Adipose tissue (tissue), 3 donors: ENCODE measurements around the gene ZC3H4. TPM values are rescaled to one million over a fixed set of nuclear protein-coding genes. Genes with fewer than 3 reads are reported as not detected.
"Not testable (repeated sequence)": the region's sequence is repeated elsewhere in the genome, so short reads cannot be mapped to it uniquely, and the experiment has no call there.

Experiments
- H3K27ac ChIP-seq: one replicate; pipeline ENCODE4 v1.5.1; 2013; ENCODE audit warnings: low read depth, low read length
- WGBS, 3 donors: extraction: QIAGEN DNeasy Blood & Tissue Kit; methylation state at CpG; one replicate each; pipeline ENCODE4 v1.1.7; 2013; 5-methylcytosine and 5-hydroxymethylcytosine counted together
- polyA plus RNA-seq, 3 donors: library from polyadenylated mRNA; stranded (reverse); fragments of 200-250 nt; gene quantifications; one replicate each; pipeline ENCODE4 v1.2.3, GENCODE V29; 2013
- donor health status: healthy with polysubstance abuse.
- donor health status: Bipolar disorder and iron deficiency.
- donor health status: healthy.

Gene ZC3H4
- polyA plus RNA-seq, 3 donors = 7.1 to 17.9 (median 9.5) TPM

DNA sequence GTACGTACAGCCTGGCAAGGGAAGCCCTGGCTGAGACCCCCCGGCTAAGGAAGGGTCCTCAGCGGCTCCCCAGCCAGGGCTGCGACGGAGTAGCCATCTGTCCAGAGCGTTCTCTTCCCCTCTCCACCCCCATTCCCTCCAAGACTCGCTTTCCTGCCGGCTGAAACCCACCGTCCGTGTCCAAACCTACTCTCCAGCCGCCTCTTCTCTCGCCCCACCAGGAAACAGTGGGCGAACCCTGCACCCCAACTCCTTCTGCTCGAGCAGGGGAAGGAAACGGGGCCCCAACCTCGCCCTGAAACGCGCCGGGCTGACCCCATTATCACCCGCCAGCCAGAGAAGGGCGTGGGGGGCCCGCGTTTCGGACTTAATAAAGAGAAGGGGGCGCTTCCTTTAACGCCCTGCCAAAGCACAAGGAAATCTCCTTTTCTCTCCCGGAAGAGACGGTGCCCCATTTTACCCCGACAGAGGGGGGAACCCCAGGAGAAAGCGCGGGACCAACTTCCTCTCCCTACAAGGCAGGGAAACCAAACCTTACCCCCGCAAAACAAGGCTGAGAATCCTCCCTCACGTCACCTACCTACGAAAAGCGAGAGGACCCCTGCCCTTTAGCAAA is 2.5 kb downstream of the ZC3H4 start:
- WGBS, 3 donors = 0 to 1% (median 0%) methylated on average over 35 of the region's 35 CpGs
- H3K27ac ChIP-seq = peak overlapping the region; percentile 98

DNA sequence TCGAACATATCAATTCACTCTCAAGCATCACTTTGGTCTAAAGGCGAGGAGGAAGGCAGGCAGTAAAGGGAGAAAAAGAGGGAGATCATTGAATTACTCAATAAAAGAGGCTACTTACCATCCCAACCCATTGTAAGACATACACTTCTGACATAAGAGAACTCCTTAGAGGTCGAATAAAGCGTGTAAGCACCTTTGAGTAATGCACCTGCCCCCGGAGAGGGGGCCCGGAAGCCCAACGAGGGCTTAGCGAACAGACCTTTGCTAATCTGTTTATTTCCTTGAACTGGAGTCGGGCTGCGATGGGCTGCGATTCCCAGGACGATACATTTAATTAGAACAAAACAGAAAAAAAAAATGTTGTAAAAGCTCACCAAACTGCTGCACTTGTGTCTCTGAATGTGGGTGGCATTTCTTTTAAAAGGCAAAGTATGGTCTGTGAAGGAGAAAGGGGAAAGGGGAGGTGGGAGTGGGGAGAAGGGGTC is 3.0 kb downstream of the ZC3H4 start:
- WGBS, 3 donors = 3 to 13% (median 3%) methylated on average over 12 of the region's 12 CpGs
- peak overlapping the region; percentile 98 for H3K27ac ChIP-seq

DNA sequence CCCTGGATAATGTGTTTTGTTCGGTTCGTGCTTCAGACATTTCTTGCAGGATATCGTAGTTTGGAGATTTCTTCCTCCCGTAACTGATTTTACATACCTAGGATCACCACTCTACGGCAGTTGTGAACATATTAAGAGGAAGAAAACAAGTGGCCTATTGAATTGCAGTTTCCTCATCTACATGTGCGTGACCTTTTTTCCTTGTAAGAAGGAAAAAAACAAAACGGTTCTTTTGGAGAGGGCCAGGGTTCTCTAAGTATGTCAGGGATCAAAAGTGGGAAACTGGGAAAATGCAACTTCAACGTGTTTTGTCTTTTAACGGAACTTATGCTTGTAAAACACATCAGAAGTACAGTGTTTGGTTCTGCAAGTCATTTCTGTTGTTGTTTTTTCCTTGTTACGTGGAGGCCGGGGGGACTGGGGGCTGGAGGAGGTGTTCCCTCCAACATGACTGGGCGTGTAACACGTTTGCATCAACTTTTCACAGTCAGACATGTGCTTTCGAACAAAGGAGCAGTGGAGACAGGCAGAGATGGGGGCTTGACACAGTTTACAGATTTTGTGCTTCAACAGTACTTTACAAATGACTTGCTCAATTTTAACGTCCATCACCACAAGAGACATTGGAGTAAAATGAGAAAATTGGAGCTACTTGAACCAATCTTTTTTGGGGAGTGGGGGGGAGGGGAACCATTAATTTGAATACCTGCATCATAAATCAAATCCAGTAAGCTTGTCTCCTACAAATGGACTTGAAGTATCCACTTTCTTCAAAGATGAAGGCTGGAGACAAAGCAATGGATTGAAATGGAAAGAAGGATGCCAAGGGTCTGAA is 3.8 kb downstream of the ZC3H4 start:
- WGBS, 3 donors = 7 to 43% (median 8%) methylated on average over 15 of the region's 15 CpGs
- H3K27ac ChIP-seq = no peak overlapping the region

DNA sequence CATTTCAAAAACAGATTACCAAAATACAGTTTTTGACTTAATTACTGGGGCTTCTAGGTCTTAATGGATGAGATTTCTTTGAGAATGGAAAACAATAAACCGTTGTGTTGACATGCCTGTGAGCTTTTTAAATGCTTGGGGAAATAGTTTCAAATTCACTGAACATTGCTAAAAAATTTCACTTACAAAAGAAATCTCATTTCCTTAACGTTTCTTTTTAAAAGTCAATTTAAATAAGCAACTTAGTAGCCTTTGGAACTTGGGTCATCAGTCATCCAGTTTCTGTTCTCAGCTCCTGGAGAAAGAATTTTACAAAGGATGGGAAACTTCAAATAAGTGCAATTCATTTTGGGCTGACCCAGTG is 4.4 kb downstream of the ZC3H4 start:
- H3K27ac ChIP-seq = no peak overlapping the region
- WGBS, 3 donors = 23 to 33% (median 33%) methylated on average over 2 of the region's 2 CpGs

DNA sequence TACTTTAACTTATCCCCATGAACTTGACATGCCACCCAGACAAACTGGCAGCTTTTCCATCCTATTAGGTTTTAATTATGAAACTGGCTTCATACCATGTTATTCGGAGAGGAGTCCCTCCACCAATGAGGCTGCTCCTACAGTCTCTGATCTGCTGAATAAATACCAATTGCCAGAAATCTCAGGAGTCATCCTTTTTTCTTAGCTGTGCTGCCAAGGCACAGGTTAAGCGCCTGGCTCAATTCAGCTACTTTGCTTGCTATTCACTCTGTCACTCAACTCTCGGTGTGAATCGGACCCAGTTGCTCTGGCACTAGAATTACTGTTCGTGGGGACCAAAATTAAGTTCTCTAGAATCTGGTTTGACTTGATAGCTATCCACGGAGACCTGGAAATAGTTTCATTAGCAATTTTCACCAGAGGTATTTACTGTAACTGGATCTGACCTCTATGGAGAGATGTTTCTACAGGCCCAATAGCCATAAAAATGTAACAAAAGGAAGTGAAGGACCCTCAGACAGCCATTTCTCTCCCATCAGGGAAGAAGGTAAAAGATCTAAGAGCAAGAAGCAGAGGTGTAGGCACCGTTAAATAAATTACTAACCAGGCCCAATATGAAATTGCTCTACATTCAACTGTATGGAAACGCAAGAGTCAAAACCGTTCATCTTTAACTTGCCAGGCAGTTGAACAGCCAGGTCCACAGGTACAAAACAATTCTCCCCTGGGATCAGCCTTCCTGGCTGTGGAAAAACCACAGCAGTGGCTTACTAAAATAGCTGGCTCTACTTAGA is 5.4 kb downstream of the ZC3H4 start:
- 65 to 85% (median 83%) methylated on average over 9 of the region's 9 CpGs for WGBS, 3 donors

DNA sequence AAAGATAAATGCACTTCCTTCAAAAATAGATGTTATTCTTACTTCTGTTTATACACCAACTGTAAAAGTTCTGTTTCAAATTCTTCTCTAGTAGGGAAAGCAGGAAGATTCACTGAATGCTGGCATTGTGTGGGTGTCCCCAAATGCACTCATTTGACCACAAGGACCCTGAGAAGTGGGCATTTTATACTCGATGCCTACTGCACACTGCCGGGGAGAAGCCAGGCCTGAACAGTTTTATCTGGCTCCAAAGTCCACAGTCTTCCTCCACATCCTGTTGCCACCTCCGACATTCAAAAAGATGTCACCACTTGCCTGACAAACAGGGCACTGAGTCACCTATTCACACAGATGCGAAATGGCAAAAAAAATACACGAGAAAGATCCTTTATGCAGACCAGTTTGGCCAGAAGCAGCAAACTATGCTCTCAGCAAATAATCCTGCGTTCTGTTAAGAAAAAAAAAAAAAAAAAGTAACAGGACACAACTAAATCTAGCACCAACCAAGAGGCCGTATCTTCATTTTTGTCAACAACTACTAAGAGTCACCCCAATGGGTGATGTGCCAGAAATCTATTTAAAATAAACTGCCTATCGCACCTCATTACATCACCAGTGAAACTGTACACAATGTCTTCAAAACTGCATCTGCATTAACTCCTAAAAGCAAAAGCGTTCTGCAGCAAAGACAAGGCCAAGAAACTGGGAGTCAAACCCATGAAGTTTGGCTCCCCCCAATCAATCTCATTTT is 6.2 kb downstream of the ZC3H4 start:
- H3K27ac ChIP-seq = no peak overlapping the region
- WGBS, 3 donors = 23 to 53% (median 47%) methylated on average over 9 of the region's 9 CpGs

More for the DNA sequence above, 5.4 kb downstream of the ZC3H4 start:
- peak overlapping the region; percentile 41 for H3K27ac ChIP-seq

DNA sequence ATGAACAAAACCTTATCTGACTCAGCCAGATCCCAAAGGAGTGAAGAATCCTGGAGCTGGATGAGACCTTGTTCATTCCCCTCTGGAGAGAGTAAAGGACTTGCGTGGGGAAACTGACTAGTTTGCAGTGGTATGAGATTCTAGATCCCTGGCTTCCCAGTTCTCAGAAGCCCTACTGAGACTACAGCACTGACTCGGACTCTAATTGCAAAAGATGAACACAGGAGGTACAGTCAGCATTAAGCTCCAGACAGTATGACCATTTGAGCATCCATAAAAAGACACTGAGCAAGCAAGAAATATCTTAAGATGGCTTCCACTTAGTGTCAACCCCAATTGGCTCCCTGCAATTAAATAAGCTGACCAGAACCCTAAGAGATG is 6.8 kb downstream of the ZC3H4 start:
- 65 to 75% (median 67%) methylated on average over 2 of the region's 2 CpGs for WGBS, 3 donors
- no peak overlapping the region for H3K27ac ChIP-seq

DNA sequence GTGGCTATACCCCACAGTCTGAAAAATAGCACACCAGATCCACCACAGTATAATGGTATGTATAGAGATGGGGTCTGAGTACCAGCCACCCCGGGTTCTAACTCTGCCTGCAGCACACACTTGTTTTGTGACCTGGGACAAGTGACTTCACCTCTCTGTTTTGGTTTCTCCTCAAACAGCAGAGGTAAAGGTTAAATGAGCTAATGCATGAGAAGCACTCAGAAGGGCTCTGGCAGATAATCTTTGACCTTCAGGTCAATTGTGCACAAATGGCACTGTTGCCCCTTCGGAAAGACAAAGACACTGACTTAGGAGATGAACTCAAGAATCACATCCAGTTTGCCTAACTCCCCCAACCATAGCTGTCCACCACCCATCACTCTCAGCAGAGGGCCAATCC is 7.7 kb downstream of the ZC3H4 start:
- H3K27ac ChIP-seq = no peak overlapping the region
- 57 to 69% (median 60%) methylated on average over 2 of the region's 2 CpGs for WGBS, 3 donors

DNA sequence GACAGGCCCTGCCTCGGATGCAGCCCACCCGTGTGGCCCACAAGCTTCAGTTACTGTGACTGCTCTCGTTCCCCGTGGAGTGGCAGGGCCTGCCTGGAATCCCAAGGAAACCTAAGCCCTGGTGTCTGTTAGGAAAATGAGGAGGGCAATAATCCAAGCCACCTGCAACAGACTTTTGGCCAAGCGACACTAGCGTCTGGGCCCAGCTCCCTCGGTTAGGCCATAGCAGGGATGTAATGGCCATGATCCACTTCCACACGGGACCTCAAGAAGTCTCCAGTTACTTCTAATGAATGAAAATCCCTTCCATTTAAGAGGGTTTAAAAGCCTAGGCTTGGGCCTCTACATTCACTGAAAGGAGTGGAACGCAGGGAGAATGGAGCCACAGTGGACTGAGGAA is 8.9 kb downstream of the ZC3H4 start:
- no peak overlapping the region for H3K27ac ChIP-seq
- 88 to 89% (median 88%) methylated on average over 9 of the region's 9 CpGs for WGBS, 3 donors

DNA sequence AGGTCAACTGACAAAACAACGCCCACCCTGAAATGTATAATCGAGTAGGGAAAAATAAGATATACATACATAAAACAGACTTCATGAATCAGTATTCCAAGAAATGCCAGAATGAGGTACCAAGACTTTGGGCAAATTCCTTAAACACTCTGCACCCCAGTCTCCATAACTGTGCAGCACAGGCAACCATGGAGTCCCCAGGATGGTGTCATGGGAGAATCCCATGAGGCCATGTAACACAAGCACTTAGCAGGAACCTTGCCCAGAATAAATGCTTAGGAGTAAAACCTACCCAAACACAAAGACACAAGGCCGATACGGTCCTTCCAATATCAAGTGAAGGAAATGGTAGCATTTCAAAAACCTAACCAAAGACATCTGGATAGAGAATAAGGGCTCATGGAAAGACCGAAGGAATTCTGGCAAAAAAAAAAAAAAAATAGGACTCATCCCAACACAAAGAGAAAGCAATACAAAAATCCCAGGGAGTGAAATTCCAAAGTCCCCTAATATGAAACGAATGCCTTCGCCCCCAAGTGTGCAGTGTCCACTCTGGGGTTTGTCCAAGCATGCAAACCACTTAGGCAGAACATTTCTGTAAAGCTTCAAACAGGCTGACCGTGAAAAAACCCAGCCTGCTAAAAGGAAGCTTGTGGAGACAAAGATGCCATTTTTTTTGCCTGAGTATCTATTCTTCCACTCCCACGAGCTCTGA is 11.1 kb downstream of the ZC3H4 start:
- no peak overlapping the region for H3K27ac ChIP-seq
- 67 to 83% (median 70%) methylated on average over 9 of the region's 9 CpGs for WGBS, 3 donors

DNA sequence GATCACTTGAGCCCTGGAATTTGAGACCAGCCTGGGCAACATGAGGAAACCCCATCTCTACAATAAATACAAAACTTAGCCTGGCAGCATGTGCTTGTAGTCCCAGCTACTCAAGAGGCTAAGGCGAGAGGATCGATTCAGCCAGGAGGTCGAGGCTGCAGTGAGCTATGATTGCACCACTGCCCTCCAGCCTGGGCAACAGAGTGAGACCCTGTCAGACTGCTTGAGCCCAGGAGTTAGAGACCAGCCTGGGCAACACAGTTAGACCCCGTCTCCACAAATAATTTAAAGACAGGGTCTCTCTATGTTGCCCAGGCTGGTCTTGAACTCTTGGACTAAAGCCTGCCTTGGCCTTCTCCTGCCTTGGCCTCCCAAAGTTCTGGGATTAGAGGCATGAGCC is 12.5 kb downstream of the ZC3H4 start:
- H3K27ac ChIP-seq = not testable (repeated sequence)
- 95 to 99% (median 98%) methylated on average over 4 of the region's 4 CpGs for WGBS, 3 donors

DNA sequence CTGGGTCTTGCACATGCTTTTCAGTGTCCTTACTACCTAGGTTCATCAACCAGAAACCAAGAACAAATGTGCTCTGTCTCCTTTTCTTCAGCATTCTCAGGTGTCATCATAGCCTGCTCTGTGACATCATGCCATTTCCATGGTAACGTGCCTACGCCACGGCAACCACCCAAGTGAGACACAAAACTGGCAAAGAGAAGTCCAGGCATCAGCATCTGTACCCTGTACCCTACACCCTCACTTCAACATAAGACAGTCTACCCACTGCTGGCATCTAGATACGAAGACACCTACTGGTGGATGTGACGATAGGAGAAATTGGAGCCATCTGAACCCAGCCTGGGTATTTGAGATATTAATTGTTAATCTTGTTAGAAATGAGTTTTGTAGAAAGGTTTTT is 13.3 kb downstream of the ZC3H4 start:
- WGBS, 3 donors = 94 to 99% (median 94%) methylated on average over 5 of the region's 5 CpGs
- no peak overlapping the region for H3K27ac ChIP-seq

DNA sequence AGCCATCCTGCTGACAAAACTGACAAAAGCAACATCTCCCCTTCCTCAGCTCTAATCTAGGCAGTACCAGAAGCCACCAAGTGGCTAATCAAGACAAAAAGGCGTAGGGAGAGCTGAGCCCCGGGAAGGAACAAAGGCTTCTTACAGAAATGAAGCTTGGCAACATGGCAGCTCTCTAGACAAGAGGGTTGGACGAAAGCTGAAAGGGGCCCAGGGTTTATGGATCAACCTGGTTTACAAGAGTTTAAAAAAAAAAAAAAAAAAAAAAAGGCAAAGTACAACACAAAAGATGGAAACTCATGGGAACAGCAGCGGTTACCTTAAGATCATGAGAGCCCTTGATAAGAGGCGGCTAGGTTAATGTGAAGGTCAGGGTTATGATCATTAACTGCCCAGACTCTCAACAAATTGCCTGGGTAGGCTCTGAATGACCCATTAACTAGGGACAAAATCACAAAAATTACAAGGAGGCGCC is 14.0 kb downstream of the ZC3H4 start:
- WGBS, 3 donors = 56 to 94% (median 88%) methylated on average over 6 of the region's 6 CpGs
- no peak overlapping the region for H3K27ac ChIP-seq

DNA sequence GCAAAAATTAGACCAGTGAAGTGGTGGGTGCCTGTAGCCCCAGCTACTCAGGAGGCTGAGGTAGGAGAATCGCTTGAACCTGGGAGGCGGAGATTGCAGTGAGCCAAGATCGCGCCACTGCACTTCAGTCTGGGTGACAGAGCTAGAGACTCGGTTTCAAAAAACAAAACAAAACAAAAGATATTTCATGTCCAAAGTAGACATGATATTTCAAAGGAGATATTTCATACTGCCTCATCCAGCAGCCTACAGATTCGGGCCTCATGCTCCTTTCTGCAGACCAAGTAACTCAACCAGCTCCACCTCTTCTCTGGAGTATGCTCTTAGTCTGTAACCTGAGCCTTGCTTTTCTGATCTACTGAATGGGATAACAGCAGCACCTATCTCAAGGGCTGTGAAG is 15.0 kb downstream of the ZC3H4 start:
- H3K27ac ChIP-seq = no peak overlapping the region
- 76 to 99% (median 94%) methylated on average over 6 of the region's 6 CpGs for WGBS, 3 donors

DNA sequence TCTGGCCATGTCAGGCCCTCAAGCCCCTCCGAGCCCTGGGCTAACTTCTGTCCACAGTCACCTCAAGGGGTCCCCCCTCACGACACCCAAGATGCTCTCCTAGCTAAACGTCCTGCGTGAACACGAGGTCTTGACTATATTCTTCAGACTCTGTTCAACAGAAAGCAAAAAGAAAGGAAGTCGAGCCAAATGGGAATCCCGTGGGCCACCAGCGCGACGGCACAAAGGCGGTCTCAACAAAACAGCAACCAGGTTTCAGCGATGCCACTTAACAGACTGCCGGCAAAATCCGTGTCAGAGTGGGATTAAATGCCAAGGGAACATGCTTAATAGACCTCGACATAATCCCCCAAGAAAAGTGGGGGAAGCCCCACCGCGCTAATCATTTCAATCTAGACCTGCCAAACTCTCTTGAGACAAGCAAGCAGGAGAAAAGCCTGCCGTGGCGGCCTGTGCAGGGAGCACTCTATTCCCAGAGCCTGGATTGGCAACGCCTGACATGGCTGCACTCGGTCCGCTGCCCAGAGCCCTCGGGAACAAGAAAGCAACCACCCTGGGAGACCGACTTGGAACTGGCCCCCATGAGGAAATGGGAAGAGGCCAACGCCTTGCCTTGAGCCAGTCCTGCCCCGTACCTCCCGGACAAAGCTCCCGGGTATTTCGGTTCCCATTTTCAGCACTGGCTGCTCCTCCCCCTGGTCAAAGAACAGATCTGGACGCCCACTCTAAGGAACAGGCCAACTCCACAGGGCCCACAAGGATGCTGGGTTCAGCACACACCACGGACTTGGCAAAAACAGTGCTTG is 16.0 kb downstream of the ZC3H4 start:
- H3K27ac ChIP-seq = peak overlapping the region; percentile 35
- 43 to 77% (median 57%) methylated on average over 30 to 31 of the region's 31 CpGs for WGBS, 3 donors

DNA sequence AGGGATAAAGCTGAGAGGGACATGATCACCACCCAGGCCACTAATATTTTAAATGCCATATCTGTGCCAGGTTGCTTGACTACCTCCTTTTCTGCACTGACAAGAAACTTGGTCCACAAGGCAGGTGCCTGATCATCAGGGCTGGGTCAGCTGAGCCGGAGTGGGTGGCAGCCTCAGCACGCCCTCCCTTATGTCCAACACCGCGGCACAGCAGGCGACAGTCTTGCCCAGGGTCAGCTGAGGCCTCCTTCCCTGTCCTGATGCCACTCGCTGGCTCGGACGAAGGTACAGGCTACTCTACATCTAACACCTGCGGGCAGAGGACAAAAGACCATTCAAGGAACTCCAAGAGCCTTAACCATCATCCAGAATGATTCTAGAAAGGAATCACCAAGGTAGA is 16.9 kb downstream of the ZC3H4 start:
- WGBS, 3 donors = 35 to 96% (median 91%) methylated on average over 9 of the region's 9 CpGs
- no peak overlapping the region for H3K27ac ChIP-seq

DNA sequence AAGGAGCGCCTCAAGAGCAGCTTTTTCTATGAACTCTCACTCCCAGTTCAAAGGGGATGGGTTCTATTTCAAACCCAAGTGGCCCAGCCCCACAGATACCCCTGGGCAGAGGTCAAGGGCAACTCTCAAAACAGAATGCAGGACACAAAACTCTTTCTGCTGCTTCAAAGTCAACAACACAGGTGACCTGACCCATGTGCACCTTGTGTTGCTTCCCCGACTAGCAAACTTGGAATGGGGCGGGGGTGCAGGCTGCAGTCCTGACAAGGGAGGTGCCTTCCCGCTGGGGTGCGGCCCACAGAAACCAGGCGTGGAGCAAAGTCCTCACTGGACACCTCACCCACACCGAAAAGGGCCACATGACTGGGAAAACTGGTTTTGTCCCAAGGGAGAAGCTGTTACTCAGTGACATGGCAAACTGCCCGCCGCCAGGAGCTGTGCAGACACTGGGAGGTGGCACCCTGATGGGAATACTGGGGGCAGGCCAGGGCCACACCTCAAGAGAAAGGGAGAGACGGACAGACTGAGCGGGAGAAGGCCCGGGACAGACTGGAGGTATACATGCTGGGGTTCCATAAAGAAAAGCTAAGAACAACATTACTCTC is 17.4 kb downstream of the ZC3H4 start:
- H3K27ac ChIP-seq = no peak overlapping the region
- WGBS, 3 donors = 28 to 92% (median 88%) methylated on average over 12 of the region's 12 CpGs
